ENCODE measurements around the gene ZNF552. TPM values are rescaled to one million over a fixed set of nuclear protein-coding genes. Genes with fewer than 3 reads are reported as not detected.
"Not testable (repeated sequence)": the region's sequence is repeated elsewhere in the genome, so short reads cannot be mapped to it uniquely, and the experiment has no call there.

ZNF552 gene
- total RNA-seq, 5 donors from 2014 or later (not counting 1 experiment from before 2014, with no cell fraction given), result 12.7 to 18.9 (median 16.2) TPM

DNA sequence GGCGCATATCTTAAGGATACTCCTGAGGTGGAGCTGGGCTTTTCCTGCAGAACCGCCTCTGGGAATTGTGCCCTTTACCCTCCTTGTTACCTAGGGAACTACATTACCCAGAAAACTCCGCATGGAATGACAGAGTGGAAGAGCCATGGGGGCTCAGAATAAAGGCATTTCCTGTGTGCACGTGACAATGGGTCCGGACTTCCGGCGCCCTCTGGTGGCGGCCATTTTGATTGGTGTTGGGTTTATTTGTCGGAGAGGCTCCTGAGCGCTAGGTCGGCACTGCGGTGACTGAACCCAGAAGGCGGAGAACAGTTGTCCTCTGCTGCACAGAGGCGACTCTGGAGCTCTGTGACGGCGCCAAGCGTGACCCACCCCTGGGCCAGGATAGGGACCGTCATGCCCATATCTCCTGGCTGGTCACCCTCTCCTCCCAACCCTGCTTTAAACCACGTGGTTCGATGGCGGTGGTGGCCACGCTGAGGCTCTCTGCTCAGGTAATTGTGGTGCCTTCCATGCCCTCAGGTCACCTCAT is 15.4 kb upstream of the ZNF552 start, which contains the start of gene ZNF587B:
Gene ZNF587B, plus strand, starts transcription at position 229 of the 532 bp plus-strand sequence. Its CDS starts 230 bp downstream, at position 459.
- Mint-ChIP-seq H3K36me3 (peaks cover 33% of the 10 kb centered on the region), H3K4me1 (peaks cover 30 to 34% (median 31%) of the 10 kb centered on the region in 3 donors), H3K27ac (no peak within 1 kb of the TSS), H3K4me3 (no peak within 1 kb of the TSS), H3K9me3 (no peaks in the 10 kb centered on the region), H3K27me3 (no peaks in the 10 kb centered on the region)
- peak in 2 of 4 experiments; percentile 33 to 66 for ATAC-seq (replicated peaks in 1 of 4)
- ChIA-PET POLR2A (no interaction called here), CTCF (no interaction called here)
- no peaks in the 10 kb centered on the region for H3K9me3 ChIP-seq
- peaks cover 4 to 8% of the 10 kb centered on the region in 2 donors for H3K36me3 ChIP-seq (ENCODE audit: control insufficient read depth in 2 of 2, extremely low read depth in 1 of 2, insufficient read depth in 1 of 2, low read length in 1 of 2)
- H3K4me1 ChIP-seq (ENCODE audit: control insufficient read depth in 1 of 2, extremely low read depth in 1 of 2, insufficient read depth in 2 of 2, low read length in 2 of 2), result peaks cover 0 to 4% of the 10 kb centered on the region in 2 experiments
- no peaks in the 10 kb centered on the region for H3K27me3 ChIP-seq (replicated peaks in 1 of 2; ENCODE audit: control insufficient read depth in 2 of 2, extremely low read depth in 1 of 2, insufficient read depth in 2 of 2, low read length in 1 of 2)
- DNase-seq, result peak in 25 of 35 experiments; percentile 7 to 43 (median 22)
- no peak within 1 kb of the TSS for H3K27ac ChIP-seq (ENCODE audit: low read length)
- H3K4me3 ChIP-seq (ENCODE audit: control insufficient read depth in 1 of 2, extremely low read depth in 1 of 2, low read length in 1 of 2), result no peak within 1 kb of the TSS
- 88% methylated on average over 13 of the region's 22 CpGs for WGBS (ENCODE audit: insufficient coverage)

GRCh38 chr19:57829316-57829715 is 14.6 kb upstream of the ZNF552 start:
- Histone ChIP-seq H3K36me3 (ENCODE audit: control insufficient read depth in 2 of 2, extremely low read depth in 1 of 2, insufficient read depth in 1 of 2, low read length in 1 of 2) (peaks cover 4 to 8% of the 10 kb centered on the region in 2 donors), H3K9me3 (no peaks in the 10 kb centered on the region), H3K27ac (ENCODE audit: low read length) (no peak overlapping the region), H3K4me3 (ENCODE audit: control insufficient read depth in 1 of 2, extremely low read depth in 1 of 2, low read length in 1 of 2) (no peak overlapping the region), H3K4me1 (ENCODE audit: control insufficient read depth in 1 of 2, extremely low read depth in 1 of 2, insufficient read depth in 2 of 2, low read length in 2 of 2) (peaks cover 0 to 4% of the 10 kb centered on the region in 2 experiments), H3K27me3 (replicated peaks in 1 of 2; ENCODE audit: control insufficient read depth in 2 of 2, extremely low read depth in 1 of 2, insufficient read depth in 2 of 2, low read length in 1 of 2) (no peaks in the 10 kb centered on the region)
- Mint-ChIP-seq H3K36me3 (peaks cover 37% of the 10 kb centered on the region), H3K27me3 (no peaks in the 10 kb centered on the region), H3K4me1 (peaks cover 34 to 38% (median 36%) of the 10 kb centered on the region in 3 donors), H3K27ac (no peak overlapping the region), H3K9me3 (no peaks in the 10 kb centered on the region), H3K4me3 (no peak overlapping the region)
- DNase-seq (no peak), ATAC-seq (replicated peaks in 1 of 4) (no peak)
- ChIA-PET CTCF (no interaction called here), POLR2A (no interaction called here)
- no CpG with 5 or more reads among the region's 5 CpGs for WGBS (ENCODE audit: insufficient coverage)

GRCh38 chr19:57825511-57825910 is 10.8 kb upstream of the ZNF552 start:
- Histone ChIP-seq H3K9me3 (no peaks in the 10 kb centered on the region), H3K36me3 (ENCODE audit: control insufficient read depth in 2 of 2, extremely low read depth in 1 of 2, insufficient read depth in 1 of 2, low read length in 1 of 2) (peaks cover 7 to 8% of the 10 kb centered on the region in 2 donors), H3K4me3 (ENCODE audit: control insufficient read depth in 1 of 2, extremely low read depth in 1 of 2, low read length in 1 of 2) (no peak overlapping the region), H3K27me3 (replicated peaks in 1 of 2; ENCODE audit: control insufficient read depth in 2 of 2, extremely low read depth in 1 of 2, insufficient read depth in 2 of 2, low read length in 1 of 2) (no peaks in the 10 kb centered on the region), H3K4me1 (ENCODE audit: control insufficient read depth in 1 of 2, extremely low read depth in 1 of 2, insufficient read depth in 2 of 2, low read length in 2 of 2) (peaks cover 3 to 12% of the 10 kb centered on the region in 2 experiments), H3K27ac (ENCODE audit: low read length) (no peak overlapping the region)
- ATAC-seq (replicated peaks in 1 of 4), result no peak
- Mint-ChIP-seq H3K4me1 (peaks cover 61 to 65% (median 63%) of the 10 kb centered on the region in 3 donors), H3K9me3 (no peaks in the 10 kb centered on the region), H3K27ac (no peak overlapping the region), H3K36me3 (peaks cover 46% of the 10 kb centered on the region), H3K27me3 (no peaks in the 10 kb centered on the region), H3K4me3 (no peak overlapping the region)
- POLR2A ChIA-PET, result interaction anchor here in 1 of 2 donors (0.7 kb wide), 1 partner anchor 79 kb away, joined by 12 read pairs; no protein-coding TSS in a partner anchor
- no CpG with 5 or more reads among the region's 6 CpGs for WGBS (ENCODE audit: insufficient coverage)
- CTCF ChIA-PET, result no interaction called here
- DNase-seq, result no peak

DNA sequence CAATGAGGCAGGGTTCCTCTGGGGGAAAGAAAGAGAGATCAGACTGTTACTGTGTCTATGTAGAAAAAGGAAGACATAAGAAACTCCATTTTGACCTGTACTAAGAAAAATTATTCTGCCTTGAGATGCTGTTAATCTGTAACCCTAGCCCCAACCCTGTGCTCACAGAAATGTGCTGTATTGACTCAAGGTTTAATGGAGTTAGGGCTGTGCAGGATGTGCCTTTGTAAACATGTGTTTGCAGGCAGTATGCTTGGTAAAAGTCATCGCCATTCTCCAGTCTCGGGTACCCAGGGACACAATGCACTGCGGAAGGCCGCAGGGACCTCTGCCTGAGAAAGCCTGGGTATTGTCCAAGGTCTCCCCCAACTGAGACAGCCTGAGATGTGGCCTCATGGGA is 8.9 kb upstream of the ZNF552 start:
- H3K27ac ChIP-seq (ENCODE audit: low read length); H3K36me3 ChIP-seq (ENCODE audit: control insufficient read depth in 2 of 2, extremely low read depth in 1 of 2, insufficient read depth in 1 of 2, low read length in 1 of 2); H3K4me3 Mint-ChIP-seq; DNase-seq; ATAC-seq (replicated peaks in 1 of 4); POLR2A ChIA-PET; H3K27me3 ChIP-seq (replicated peaks in 1 of 2; ENCODE audit: control insufficient read depth in 2 of 2, extremely low read depth in 1 of 2, insufficient read depth in 2 of 2, low read length in 1 of 2); H3K9me3 Mint-ChIP-seq; H3K27ac Mint-ChIP-seq; H3K27me3 Mint-ChIP-seq; H3K9me3 ChIP-seq; H3K4me3 ChIP-seq (ENCODE audit: control insufficient read depth in 1 of 2, extremely low read depth in 1 of 2, low read length in 1 of 2); CTCF ChIA-PET: not testable (repeated sequence)
- H3K36me3 Mint-ChIP-seq, result peaks cover 34% of the 10 kb centered on the region
- H3K4me1 Mint-ChIP-seq, result peaks cover 60 to 64% (median 62%) of the 10 kb centered on the region in 3 donors
- WGBS (ENCODE audit: insufficient coverage), result 95% methylated on average over 3 of the region's 4 CpGs
- H3K4me1 ChIP-seq (ENCODE audit: control insufficient read depth in 1 of 2, extremely low read depth in 1 of 2, insufficient read depth in 2 of 2, low read length in 2 of 2), result peaks cover 7 to 22% of the 10 kb centered on the region in 2 experiments

DNA sequence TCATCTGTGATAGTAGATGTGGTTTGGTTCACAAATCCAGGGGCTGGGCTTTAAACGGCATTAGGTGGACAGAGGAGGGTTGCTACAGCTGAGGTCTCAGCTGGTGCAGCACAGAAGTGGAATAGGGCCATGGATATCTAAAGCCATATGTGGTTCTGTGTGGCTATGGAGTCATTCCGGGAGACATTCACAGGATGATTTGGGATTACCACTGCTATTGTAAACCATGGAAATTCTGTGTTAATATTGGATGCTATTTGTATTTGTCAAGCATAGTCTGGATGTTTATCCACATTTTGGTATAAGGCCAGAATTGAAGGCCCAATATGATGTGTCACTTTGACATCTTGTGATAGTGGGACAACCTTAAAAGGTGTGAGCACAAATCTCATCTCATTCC is 8.4 kb upstream of the ZNF552 start:
- H3K27me3 Mint-ChIP-seq; DNase-seq; H3K36me3 ChIP-seq (ENCODE audit: control insufficient read depth in 2 of 2, extremely low read depth in 1 of 2, insufficient read depth in 1 of 2, low read length in 1 of 2); H3K4me3 ChIP-seq (ENCODE audit: control insufficient read depth in 1 of 2, extremely low read depth in 1 of 2, low read length in 1 of 2); H3K27ac ChIP-seq (ENCODE audit: low read length); POLR2A ChIA-PET; ATAC-seq (replicated peaks in 1 of 4); H3K9me3 ChIP-seq; H3K27me3 ChIP-seq (replicated peaks in 1 of 2; ENCODE audit: control insufficient read depth in 2 of 2, extremely low read depth in 1 of 2, insufficient read depth in 2 of 2, low read length in 1 of 2); H3K4me3 Mint-ChIP-seq; H3K9me3 Mint-ChIP-seq: not testable (repeated sequence)
- Mint-ChIP-seq H3K36me3 (peaks cover 34% of the 10 kb centered on the region), H3K27ac (peak overlapping the region in 1 of 2 donors; percentile 21), H3K4me1 (peaks cover 64 to 67% (median 65%) of the 10 kb centered on the region in 3 donors)
- CTCF ChIA-PET, result interaction anchor here in 1 of 2 donors (0.5 kb wide), 1 partner anchor 263 kb away, joined by 3 read pairs; no protein-coding TSS in a partner anchor
- no CpG with 5 or more reads among the region's 2 CpGs for WGBS (ENCODE audit: insufficient coverage)
- H3K4me1 ChIP-seq (ENCODE audit: control insufficient read depth in 1 of 2, extremely low read depth in 1 of 2, insufficient read depth in 2 of 2, low read length in 2 of 2), result peaks cover 7 to 24% of the 10 kb centered on the region in 2 experiments

GRCh38 chr19:57821501-57821900 is 6.8 kb upstream of the ZNF552 start:
- peaks cover 56 to 59% (median 58%) of the 10 kb centered on the region in 3 donors for H3K4me1 Mint-ChIP-seq
- POLR2A ChIA-PET, result interaction anchor here (0.6 kb wide), 2 partner anchors 77 to 214 kb away, joined by 3 to 5 read pairs; no protein-coding TSS in a partner anchor
- not testable (repeated sequence) for H3K9me3 Mint-ChIP-seq; H3K9me3 ChIP-seq; H3K36me3 ChIP-seq (ENCODE audit: control insufficient read depth in 2 of 2, extremely low read depth in 1 of 2, insufficient read depth in 1 of 2, low read length in 1 of 2); H3K27me3 Mint-ChIP-seq; DNase-seq; H3K4me3 ChIP-seq (ENCODE audit: control insufficient read depth in 1 of 2, extremely low read depth in 1 of 2, low read length in 1 of 2); H3K27ac Mint-ChIP-seq; H3K27ac ChIP-seq (ENCODE audit: low read length); ATAC-seq (replicated peaks in 1 of 4); H3K27me3 ChIP-seq (replicated peaks in 1 of 2; ENCODE audit: control insufficient read depth in 2 of 2, extremely low read depth in 1 of 2, insufficient read depth in 2 of 2, low read length in 1 of 2)
- CTCF ChIA-PET, result interaction anchor here in 1 of 2 donors (0.8 kb wide), 1 partner anchor 12 kb away, joined by 3 read pairs; no protein-coding TSS in a partner anchor
- H3K4me1 ChIP-seq (ENCODE audit: control insufficient read depth in 1 of 2, extremely low read depth in 1 of 2, insufficient read depth in 2 of 2, low read length in 2 of 2), result peaks cover 7 to 24% of the 10 kb centered on the region in 2 experiments
- 100% methylated on average over 1 of the region's 3 CpGs for WGBS (ENCODE audit: insufficient coverage)
- H3K4me3 Mint-ChIP-seq, result peak overlapping the region in 2 of 3 donors; percentile 96 to 98
- H3K36me3 Mint-ChIP-seq, result peaks cover 26% of the 10 kb centered on the region

All from T-cell (primary cell).